ENCODE results near the gene MCHR1.

The MCHR1 gene

GRCh38 chr22:40720538-40721256 lies 41.4 kb downstream of the MCHR1 start:
- in situ Hi-C loops (cut with MboI; ENCODE audit: low sequenced_read_pairs): no loop called here

- in situ Hi-C loops (cut with MboI; ENCODE audit: low sequenced_read_pairs): no loop called here
These were observed 42.0 kb downstream of the MCHR1 start for GRCh38 chr22:40721266-40721665.

GRCh38 chr22:40723396-40723933 lies 44.2 kb downstream of the MCHR1 start:
- in situ Hi-C loops (cut with MboI; ENCODE audit: low sequenced_read_pairs): no loop called here

- in situ Hi-C loops (cut with MboI; ENCODE audit: low sequenced_read_pairs): no loop called here
These were observed 47.2 kb downstream of the MCHR1 start for GRCh38 chr22:40726514-40726913.

GRCh38 chr22:40727070-40727963 lies 48.0 kb downstream of the MCHR1 start:
- in situ Hi-C loops (cut with MboI; ENCODE audit: low sequenced_read_pairs): no loop called here

- in situ Hi-C loops (cut with MboI; ENCODE audit: low sequenced_read_pairs): no loop called here
These were observed 48.8 kb downstream of the MCHR1 start for GRCh38 chr22:40727964-40728615.

- in situ Hi-C loops (cut with MboI; ENCODE audit: low sequenced_read_pairs): no loop called here
These were observed 49.5 kb downstream of the MCHR1 start for GRCh38 chr22:40728731-40729189.

- in situ Hi-C loops (cut with MboI; ENCODE audit: low sequenced_read_pairs): no loop called here
These were observed 50.0 kb downstream of the MCHR1 start for GRCh38 chr22:40729284-40729683.
